ENCODE results near the gene NEDD4L.
A peak's percentile ranks its signal among the peaks of the same experiment; 100 is the strongest.

NEDD4L gene

DNA sequence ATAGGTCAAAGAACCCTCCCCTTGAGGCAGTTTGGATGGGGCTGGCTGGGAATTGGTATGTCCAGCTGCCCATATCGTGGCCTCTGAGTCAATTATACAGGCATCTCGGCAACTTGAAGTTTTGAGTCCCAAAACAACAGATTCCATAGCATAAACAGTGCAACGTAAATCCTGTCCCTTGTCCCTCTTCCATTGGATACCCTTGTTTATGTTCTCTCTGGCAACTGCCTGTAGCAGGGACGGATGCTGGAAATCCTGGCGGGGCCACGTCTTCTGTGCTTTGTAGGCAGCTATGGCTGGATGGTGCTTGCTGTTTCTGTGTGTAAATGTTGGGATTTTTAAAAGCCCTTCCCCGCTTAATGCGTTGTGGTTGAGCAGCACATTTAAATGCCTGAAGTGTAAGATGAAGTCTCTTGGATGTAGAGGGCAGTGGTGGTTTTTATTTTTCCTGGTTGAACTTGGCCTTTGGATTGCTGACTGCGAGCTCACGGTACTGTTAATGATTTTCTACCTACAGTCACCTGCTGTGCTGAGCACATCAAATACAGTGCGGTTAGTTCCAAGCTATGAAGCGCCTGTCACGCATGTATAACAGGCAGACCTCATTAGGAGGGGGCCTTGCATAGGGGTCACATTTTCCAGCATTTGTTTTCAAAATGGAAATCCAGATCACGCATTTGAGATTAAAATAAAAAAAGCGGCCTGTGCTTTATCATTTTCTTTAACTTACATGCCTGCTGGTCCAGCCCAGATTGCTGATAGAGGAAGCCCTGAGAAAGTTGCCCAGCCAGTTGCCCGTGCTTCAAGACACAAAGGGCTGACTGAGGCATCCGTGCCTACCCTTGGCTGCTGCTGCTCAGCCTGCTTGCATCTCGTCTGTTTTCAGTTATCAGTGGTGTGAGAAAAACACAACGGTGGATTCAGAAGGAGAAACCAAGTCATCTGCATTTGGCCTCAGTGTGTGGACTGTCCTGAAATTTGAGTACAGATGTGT is 84.7 kb downstream of the NEDD4L start:
- H3K4me3 ChIP-seq (ENCODE audit: low read depth, low read length), result no peak overlapping the region
- TF ChIP-seq, protein P1, sequence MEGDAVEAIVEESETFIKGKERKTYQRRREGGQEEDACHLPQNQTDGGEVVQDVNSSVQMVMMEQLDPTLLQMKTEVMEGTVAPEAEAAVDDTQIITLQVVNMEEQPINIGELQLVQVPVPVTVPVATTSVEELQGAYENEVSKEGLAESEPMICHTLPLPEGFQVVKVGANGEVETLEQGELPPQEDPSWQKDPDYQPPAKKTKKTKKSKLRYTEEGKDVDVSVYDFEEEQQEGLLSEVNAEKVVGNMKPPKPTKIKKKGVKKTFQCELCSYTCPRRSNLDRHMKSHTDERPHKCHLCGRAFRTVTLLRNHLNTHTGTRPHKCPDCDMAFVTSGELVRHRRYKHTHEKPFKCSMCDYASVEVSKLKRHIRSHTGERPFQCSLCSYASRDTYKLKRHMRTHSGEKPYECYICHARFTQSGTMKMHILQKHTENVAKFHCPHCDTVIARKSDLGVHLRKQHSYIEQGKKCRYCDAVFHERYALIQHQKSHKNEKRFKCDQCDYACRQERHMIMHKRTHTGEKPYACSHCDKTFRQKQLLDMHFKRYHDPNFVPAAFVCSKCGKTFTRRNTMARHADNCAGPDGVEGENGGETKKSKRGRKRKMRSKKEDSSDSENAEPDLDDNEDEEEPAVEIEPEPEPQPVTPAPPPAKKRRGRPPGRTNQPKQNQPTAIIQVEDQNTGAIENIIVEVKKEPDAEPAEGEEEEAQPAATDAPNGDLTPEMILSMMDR (IDR thresholded peaks at IDR 0.05; ENCODE audit: borderline replicate concordance, insufficient read depth, low read depth, low read length), result no peak

DNA sequence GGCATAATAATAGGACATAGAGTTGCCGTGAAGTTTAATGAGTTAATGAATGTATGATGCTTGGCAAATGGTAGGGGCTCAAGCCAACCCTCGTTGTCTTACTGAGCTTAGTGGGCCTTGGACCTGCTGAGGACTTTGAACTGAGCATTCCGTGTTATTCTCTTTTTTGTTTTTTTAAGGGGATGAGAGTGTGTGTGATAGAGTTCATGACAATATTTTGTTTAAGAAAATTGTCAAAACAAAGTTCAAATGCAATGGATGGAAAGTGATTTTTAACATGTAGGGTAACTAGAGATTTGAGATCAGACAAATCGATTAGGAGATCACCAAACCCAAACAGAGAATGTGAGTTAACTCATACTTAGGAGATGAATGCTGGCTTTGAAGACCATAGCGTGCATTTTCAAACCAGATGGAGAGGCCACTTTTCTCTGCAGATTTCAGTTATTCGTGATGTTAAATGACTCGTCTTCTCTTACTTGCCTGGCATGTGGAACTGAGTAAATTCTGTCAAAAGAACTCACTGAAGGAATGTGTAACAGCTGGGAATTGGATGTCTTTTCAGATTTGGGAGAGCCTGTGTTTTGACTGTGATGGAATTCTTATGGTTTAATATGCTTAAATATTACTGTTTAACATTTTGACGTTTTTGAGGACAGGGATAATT is 88.7 kb downstream of the NEDD4L start:
- TF ChIP-seq, protein P1 (IDR thresholded peaks at IDR 0.05; ENCODE audit: borderline replicate concordance, insufficient read depth, low read depth, low read length), result no peak
- no peak overlapping the region for H3K4me3 ChIP-seq (ENCODE audit: low read depth, low read length)

DNA sequence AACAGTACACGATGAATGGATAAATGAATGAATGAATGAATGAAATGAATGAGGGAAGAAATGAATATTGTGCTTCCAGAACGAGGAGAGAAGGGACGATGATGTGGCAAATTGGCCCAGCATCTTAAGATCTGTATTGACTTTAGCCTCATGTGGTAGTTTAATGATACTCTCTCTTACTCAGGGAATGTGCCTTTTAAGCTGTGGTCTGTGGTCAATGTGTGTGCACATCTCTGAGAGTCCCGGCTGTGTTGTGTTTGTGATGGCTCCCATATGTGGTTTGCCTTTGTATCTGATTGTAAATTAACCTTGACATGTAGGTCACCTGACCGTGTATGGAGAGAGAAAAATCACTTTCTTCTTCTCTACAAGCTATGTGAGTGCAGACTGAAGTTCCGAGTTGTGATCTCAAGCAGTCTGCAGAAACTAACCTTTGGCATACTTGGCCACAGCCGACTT is 91.2 kb downstream of the NEDD4L start:
- H3K4me3 ChIP-seq (ENCODE audit: low read depth, low read length), result no peak overlapping the region
- TF ChIP-seq, protein P1 (IDR thresholded peaks at IDR 0.05; ENCODE audit: borderline replicate concordance, insufficient read depth, low read depth, low read length), result no peak

DNA sequence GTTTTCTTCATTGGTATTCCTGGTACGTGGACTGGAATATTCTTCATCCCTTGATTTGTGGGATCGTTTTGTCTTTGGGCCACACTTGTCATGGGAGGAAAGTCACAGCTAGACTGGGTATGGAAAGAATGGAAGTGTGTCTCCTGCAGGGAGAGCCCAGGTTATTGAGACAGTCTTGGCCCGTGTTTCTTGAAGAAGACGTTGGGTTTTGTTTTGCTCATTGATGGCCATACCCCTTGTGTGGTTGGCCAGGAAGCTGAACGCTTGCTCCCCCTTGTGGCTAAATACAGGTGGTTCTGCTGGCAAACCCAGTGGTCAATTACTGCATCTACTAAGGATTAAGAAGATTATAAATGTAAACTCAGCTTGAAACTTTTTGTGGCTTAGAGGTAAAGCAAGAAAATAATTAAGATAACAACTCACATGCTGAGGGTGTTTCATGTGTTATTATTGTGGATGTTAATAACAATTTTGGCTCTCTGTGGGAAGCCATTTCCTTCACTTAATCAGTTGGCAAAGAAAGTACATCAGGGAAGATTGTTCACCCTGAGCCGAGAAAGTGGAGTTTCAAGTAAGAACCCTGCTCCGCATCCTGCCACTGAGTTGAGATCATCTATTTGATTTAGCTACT is 91.8 kb downstream of the NEDD4L start:
- TF ChIP-seq, protein P1 (IDR thresholded peaks at IDR 0.05; ENCODE audit: borderline replicate concordance, insufficient read depth, low read depth, low read length), result peak; percentile 84
- H3K4me3 ChIP-seq (ENCODE audit: low read depth, low read length), result no peak overlapping the region

DNA sequence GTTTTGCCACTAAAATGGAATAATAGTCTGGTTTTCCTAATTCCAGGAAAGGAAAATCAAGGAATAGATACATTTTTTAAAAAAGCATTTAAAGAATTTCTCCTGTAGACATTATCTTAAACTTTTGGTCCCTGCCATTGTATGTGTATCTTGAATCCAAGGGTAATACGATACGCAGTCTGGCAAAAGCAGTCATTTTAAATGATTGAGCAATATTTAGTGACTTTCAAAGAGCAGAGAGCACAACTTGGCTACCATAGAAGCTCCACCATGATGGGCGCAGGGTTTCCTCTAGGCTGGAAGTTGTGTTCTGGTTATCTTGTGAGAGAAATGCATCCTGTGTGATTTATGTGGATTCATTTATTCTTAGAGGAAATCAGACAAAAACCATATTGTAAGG is 92.9 kb downstream of the NEDD4L start:
- TF ChIP-seq, protein P1 (IDR thresholded peaks at IDR 0.05; ENCODE audit: borderline replicate concordance, insufficient read depth, low read depth, low read length), result no peak
- H3K4me3 ChIP-seq (ENCODE audit: low read depth, low read length), result no peak overlapping the region

DNA sequence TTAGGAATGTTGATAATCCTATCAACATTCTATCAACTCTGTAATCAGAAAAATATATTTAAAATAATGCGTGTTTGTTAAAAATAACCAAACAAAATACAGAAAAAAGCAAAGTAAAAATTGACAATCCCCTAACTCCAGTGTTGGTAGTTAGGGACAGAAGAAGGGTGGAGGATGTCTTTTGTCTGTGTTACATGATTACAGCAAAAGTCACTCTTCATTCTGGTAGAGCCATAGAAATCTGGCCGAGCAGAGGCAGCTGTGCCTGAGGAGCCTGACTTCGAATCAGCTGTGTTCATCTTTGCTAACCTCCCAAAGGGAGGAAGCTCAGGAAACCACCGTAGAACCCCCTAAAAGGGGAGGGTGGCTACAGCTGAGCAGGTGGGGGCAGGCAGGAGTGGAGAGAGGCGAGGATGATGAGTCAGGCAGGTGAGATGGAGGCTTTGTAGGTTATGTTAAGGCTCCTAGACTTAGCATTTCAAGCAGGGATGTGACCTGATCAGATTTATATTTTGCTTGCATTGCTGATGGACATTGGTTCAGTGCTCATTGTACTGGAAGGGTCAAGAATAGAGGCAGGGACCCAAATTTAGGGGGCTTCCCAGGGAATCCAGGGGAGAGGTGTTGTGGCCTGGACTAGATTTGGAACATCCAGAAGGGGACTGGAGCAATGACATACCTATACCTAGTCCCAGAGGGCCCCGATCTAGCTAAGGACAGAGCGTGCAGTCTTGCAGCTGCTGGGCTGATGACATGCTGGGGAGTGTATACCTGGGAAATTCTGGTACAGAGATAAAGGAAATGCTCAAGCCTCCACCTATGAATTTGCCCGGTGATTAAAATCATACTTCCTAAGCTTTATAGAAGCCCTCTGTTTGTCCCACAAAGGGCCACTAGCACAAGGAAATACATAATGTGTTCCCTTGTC is 95.7 kb downstream of the NEDD4L start:
- TF ChIP-seq, protein P1 (IDR thresholded peaks at IDR 0.05; ENCODE audit: borderline replicate concordance, insufficient read depth, low read depth, low read length), result no peak
- H3K4me3 ChIP-seq (ENCODE audit: low read depth, low read length), result no peak overlapping the region
